HG03575 (cell line): ENCODE data around the gene NFYC.

ENCODE experiments used
- ATAC-seq: cut with Tn5 transposase; IDR thresholded peaks from one replicate; pipeline ENCODE4 v1.9.1; 2021; ENCODE audit not compliant: unreplicated experiment, insufficient number of reproducible peaks, low FRiP score; ENCODE audit errors: extremely low read depth

Gene NFYC

DNA sequence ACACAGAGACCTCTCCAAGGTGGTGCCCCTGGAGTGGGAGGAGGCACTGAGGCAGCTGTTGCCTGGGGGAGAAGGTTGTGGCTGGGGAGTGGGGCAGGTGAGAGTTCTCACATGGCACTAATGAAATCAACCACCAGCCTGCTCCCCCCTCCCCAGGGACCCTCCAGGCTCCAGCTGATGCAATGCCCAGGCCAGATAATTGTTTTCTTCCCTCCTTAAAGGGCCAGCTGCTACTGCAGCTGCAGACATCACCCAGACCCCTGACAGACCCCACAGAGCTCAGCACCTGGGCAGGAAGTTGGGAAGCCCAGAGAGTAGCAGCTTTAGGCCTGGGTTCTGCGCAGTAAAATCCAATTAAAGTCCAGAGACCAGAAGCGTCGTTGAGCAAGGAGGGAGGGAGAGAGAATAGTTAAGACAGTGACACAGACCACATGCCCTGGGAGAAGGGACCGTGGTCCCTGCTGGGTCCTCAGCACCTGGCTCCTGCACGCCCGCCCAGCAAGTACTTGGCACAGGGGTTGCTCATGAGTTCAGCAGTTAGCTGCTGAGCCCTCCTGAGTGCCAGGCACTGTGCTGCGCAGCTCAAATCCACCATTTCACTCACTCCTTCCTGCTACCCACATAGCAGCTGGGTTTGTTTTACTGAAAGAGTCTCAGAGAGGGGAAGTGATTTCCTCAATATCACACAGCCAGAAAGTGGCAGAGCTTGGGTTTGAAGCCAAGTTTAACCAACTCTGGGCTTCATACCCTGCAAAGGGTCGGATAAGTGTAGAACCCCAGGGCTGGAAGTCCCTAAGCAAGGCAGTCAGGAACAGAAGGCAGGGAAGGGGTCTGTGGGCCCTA is 28.0 kb upstream of the NFYC start:
- no peak for ATAC-seq

DNA sequence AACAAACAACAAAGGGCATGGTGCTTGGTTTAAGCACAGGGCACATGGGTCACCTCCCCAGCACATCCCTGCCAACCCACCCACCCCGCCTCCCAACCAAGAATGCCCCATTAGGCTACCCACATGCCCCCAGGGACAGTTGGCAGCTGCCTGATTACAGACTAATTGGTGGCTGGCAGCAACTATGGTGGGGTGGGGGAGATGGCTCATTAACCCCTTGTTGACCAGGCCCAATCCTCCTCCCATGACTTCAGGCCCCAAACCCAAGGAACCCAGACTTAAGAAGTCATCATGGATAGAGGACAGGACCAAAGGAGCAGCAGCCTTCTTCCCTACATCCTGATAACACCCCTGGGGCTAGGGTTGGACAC is 27.4 kb upstream of the NFYC start:
- no peak for ATAC-seq

- ATAC-seq, result no peak
Measured at GRCh38 chr1:40664791-40665190, 26.7 kb upstream of the NFYC start.

DNA sequence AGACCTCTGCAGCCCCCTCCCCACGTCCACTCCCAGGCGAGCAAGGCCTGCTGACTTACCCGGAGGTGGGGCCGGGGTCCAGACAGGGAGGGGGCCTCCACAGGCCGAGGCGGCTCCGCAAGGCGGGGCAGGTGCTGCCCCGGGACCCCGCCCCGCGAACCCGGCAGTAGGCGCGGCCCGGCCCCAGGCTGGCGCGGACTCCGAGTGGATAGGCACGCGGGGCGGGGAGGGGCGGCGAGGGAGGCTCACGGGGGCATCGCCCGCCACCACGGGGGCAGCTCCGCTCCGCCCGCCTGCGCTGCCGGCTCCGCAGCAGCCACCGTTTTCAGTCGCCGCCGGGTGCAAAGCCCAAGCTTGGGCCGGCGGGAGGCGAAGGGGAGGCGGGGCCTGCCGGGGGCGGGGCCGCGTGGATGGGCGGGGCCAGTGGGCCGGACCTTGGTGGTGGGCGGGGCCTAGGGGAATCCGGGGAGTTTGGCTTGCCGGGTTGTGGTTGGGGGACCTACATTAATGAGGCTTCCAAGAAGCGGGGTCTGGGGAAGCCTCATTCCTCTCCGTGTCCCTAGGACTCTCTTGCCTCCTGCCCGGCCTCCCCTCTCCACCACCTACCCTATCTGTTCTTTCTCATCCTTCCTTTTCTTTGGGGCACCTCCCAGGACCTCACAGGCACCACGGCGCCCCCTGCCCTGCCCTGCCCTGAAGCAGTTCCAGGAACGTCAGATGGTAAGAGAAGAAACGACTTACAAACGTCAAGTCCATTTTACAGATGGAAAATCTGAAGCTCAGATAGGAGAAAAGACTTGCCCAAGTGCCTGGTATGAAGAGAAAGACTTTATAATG is 26.0 kb upstream of the NFYC start, which contains the start of gene RIMS3:
RIMS3 (minus strand) TSS at position 348 of the 837 bp plus-strand sequence. CDS start 23,757 bp downstream, outside the sequence.
- ATAC-seq, result no peak

- no peak for ATAC-seq
Measured at GRCh38 chr1:40668769-40669525, 22.6 kb upstream of the NFYC start.

DNA sequence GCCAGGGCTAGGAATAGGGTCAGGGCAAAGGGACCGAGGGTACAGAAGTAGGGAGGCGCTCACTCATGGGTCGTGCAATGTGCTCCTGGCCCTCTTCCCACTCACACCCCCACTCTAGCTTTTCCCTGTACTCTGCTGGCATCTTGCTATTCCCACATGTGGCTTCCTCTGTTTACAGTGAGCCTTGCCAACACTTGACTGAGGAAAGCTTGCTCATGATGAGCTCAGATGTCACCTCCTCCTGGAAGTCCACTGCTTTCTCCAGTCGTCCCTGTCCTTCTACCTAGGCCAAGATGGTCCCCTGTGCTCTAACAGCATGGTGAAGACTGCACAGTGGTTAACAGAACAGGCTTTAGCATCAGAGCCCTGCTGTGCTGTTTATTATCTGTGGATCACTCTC is 18.1 kb upstream of the NFYC start:
- ATAC-seq, result no peak

DNA sequence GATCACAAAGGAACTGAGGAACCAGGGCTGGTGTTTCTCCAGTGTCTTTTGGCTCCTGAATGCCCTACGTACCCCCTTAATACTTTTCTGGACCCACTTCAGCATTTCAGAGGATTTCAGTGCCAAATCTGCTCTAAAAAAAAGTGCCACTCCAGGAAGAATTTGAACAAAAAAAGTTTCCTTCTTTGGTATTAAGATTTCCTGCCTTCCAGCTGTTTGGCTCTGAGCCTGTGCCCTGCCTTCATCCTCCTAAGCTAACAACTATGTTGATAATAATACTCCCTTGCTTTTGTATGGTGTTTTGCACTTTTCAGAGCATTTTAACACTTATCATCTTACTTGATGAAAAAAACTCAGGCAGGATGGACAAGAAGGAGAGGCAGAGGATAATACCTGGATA is 15.0 kb upstream of the NFYC start:
- ATAC-seq, result no peak

GRCh38 chr1:40679165-40679953 is 12.1 kb upstream of the NFYC start:
- ATAC-seq, result no peak

DNA sequence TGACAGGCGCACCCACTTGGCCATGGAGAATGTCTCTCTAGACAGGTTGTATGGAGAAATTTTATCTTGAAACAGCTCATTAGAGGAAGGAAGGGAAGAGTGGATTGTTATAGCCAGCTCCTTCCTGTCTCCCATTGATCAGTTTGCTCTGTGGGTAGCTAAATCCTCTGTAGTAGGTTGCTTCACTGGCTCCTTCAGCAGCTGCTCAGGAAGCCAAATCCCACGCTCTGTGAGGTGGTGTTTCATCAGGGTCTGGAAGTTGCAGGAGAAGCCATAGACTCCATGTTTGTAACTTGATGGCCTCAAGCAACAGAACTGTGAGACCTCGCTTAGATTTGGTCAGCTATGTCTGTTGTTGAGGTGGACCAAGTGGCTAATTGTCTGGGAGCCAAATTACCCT is 6.8 kb upstream of the NFYC start:
- no peak for ATAC-seq

- no peak for ATAC-seq
Measured at GRCh38 chr1:40687059-40687458, 4.4 kb upstream of the NFYC start.

GRCh38 chr1:40687661-40688060 is 3.8 kb upstream of the NFYC start:
- ATAC-seq, result no peak

DNA sequence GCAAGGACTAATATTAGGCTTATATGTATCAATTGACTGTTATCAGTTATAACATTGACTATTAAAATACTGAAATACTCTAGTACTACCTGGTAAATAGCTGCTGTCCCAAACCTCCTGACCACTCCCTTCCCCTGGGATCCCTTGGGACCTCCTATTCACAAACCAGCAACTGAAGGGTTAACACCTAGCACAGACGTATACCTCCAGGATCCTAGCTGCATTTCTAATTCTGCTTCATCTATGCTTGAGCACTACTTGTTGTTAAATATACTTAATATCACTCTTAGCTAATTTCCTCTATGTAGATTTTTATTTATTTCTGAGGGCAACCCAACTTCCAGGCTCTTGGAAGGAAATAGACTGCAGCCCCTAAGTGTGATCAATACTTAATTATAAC is 1.8 kb upstream of the NFYC start:
- ATAC-seq, result no peak

- ATAC-seq, result no peak
Measured at GRCh38 chr1:40690771-40691537, 550 bp upstream of the NFYC start.

DNA sequence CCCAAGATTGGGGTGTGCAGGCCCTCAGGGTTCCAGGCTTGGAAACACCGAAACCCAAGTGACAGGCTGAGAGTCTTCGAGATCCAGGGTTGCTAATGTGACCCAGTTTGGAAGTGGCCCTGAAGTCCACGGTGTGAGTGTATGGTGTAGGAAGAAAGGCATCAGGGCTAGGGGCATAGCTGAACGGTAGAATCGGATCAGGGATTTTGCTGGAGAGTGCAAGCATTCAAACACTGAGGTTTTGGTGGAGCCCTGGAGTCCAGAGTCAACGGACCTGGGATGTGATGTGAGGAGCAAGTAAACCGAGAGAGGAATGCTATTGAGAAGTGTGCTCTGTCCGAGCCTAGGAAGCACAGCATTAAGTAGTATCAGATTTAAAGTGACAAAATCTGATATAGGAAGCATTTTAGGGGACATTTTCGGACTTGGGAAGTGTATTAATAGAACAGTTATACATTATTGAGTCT is 958 bp downstream of the NFYC start:
- ATAC-seq, result no peak

DNA sequence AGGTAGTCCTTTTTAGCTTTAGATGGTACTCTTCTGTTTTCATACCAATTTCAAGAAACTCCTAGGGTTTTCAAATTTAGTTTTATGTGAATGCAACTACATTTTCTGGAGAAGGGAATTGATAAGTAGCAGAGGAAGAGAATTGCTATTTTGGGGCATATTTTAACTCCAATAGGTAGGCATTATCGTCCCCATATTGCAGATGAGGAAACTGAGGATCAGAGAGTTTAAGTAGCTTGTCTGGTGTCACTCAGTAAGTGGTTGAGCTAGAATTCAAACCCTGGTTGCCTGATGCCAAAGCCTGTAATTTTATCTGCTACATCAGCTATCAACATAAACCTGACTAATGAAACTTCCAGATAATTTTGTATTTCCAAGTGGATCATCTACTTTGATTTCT is 1.9 kb downstream of the NFYC start:
- ATAC-seq, result no peak

GRCh38 chr1:40694353-40694874 is 2.9 kb downstream of the NFYC start:
- ATAC-seq, result no peak

GRCh38 chr1:40696294-40696693 is 4.8 kb downstream of the NFYC start:
- ATAC-seq, result no peak

DNA sequence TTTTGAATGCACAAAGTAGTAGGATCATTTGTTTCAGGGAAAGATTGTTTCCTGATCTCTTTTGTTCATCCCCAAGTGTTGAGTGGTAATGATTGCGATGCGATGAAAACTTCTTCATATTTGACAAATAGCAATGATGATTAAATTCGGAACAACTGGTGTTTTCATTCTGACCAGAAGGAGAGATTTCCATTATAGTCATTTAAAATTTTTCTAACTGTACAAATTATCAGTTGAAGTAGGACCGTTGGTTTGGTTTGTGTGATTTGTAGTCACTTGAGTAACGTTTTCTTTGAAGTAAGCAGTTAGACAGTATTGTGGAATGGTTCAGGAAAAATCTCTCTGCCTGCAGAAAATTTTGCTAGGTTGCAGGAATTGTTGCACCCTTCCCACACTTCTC is 5.9 kb downstream of the NFYC start:
- no peak for ATAC-seq
